Esophagus muscularis mucosa (tissue), 4 donors: ENCODE measurements around the gene ZDHHC19. TPM values are rescaled to one million over a fixed set of nuclear protein-coding genes. Genes with fewer than 3 reads are reported as not detected.
"Not testable (repeated sequence)": the region's sequence is repeated elsewhere in the genome, so short reads cannot be mapped to it uniquely, and the experiment has no call there.

ENCODE experiments used
- DNase-seq: peaks from one replicate; pipeline ENCODE4 v3.0.0-alpha.2; 2017; ENCODE audit errors: extremely low spot score
- H3K27ac ChIP-seq, 4 donors: fragments of 200-600 bp; sonication (generic); replicated peaks in 1 of 4; 1 replicate in 3 of 4; 2 replicates in 1 of 4; pipeline ENCODE4 v1.5.1; 2016 to 2019; ENCODE audit warnings: mild to moderate bottlenecking in 1 of 4
- H3K27me3 ChIP-seq, 4 donors: fragments of 200-600 bp; sonication (generic); one replicate each; pipeline versions ENCODE4 v1.5.1 to v1.6.0; 2016 to 2019
- H3K36me3 ChIP-seq, 4 donors: fragments of 200-600 bp; sonication (generic); one replicate each; pipeline ENCODE4 v1.5.1; 2016 to 2019
- H3K4me1 ChIP-seq, 4 donors: fragments of 200-600 bp; sonication (generic); one replicate each; pipeline ENCODE4 v1.5.1; 2016 to 2019
- H3K4me3 ChIP-seq, 4 donors: fragments of 200-600 bp; sonication (generic); 1 replicate in 2 of 4; 2 replicates in 2 of 4; pipeline ENCODE4 v1.5.1; 2016 to 2019; ENCODE audit warnings: mild to moderate bottlenecking in 4 of 4, moderate library complexity in 1 of 4
- H3K9me3 ChIP-seq, 4 donors: fragments of 200-600 bp; sonication (generic); 1 replicate in 3 of 4; 2 replicates in 1 of 4; pipeline ENCODE4 v1.5.1; 2016 to 2019
- EP300 ChIP-seq: sonication (generic); formaldehyde crosslinking; IDR thresholded peaks from one replicate; pipeline ENCODE4 v1.6.1; 2017; ENCODE audit warnings: antibody characterized with exemption
- POLR2A ChIP-seq: fragments of 450-650 bp; IDR thresholded peaks from one replicate; pipeline ENCODE4 v1.6.1; 2017; ENCODE audit warnings: antibody characterized with exemption, moderate library complexity, mild to moderate bottlenecking, low read depth
- POLR2AphosphoS5 ChIP-seq, 2 donors: sonication (generic); formaldehyde crosslinking; IDR thresholded peaks; one replicate each; pipeline ENCODE4 v1.6.1; 2017; ENCODE audit warnings: antibody characterized with exemption in 2 of 2
- WGBS: methylation state at CpG from one replicate; pipeline ENCODE4 v1.1.5; 2018; 5-methylcytosine and 5-hydroxymethylcytosine counted together
- intact Hi-C: fragments of 100-400 bp; cut with DNase I; formaldehyde crosslinking; loops from one replicate; pipeline ENCODE4 v1.15.1; 2023
- total RNA-seq, 4 donors: library from RNA; depleted of rRNA; stranded (reverse); fragments of >200 nt; gene quantifications; one replicate each; pipeline versions ENCODE4 v1.1.0 to v1.2.1, GENCODE V29; 2016
- TF ChIP-seq, protein P1 (sequence below), 3 experiments: fragments of 200-600 bp in 2 of 3; fragments of 450-650 bp in 1 of 3; sonication (generic) in 2 of 3; IDR thresholded peaks; one replicate each; pipeline ENCODE4 v1.5.1; 2017 to 2019; ENCODE audit warnings: antibody characterized with exemption in 3 of 3, mild to moderate bottlenecking in 2 of 3, moderate library complexity in 1 of 3

ZDHHC19 gene
- total RNA-seq, 4 donors from 2014 or later: not detected

DNA sequence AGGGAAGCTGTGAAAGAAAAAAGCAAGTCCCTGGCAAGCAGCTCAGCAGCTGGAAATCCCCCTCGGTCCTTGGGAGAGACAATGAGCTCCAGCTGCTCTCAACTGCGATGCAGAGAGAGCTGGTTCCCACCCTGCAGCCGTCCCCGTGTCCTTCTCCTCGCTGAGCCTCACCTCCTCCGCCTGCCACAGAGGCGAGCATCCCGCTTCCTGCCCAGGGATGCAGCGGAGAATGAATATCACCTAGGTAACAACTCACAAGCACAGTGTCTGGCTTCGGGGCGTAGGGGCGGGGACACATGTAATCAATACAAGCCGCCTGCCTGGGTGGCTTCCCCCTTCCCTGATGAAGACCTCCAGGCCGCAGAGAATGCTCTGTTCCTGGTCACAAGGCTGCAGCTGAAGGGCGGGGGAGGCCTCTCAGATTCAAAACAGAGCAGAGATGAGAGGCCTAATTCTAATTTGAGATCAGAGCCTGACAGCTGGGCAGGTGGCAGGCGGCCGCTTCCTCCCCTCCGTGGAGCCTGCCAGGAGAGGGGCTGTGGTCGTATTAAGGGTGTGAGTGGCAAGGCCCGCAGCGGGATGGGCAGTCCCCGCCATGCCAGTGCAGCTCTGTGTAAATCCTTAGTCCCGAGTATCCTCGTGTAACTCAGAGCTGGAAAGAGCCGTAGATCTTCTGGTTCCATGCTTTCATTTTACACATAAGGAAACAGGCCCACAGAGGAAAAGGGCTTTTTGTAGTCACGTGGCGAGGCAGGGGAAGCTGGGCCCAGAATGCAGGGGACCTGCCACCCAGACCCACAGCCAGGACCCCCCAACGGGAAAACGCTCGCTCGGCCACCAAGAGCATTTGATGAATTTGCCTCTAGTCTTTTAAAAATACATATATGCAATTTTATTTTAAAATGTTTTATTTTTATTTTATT is 24.3 kb downstream of the ZDHHC19 start:
- no peaks in the 10 kb centered on the region for H3K9me3 ChIP-seq
- 49% methylated on average over 21 of the region's 31 CpGs for WGBS
- no peak for DNase-seq
- no peaks in the 10 kb centered on the region for H3K36me3 ChIP-seq
- H3K27me3 ChIP-seq: no peaks in the 10 kb centered on the region
- no peak overlapping the region for H3K27ac ChIP-seq
- peaks cover 0 to 9% (median 7%) of the 10 kb centered on the region in 4 donors for H3K4me1 ChIP-seq
- peak overlapping the region in 1 of 4 donors; percentile 27 for H3K4me3 ChIP-seq
- intact Hi-C loops: no loop called here
- no peak for TF ChIP-seq POLR2A
- TF ChIP-seq, protein P1, sequence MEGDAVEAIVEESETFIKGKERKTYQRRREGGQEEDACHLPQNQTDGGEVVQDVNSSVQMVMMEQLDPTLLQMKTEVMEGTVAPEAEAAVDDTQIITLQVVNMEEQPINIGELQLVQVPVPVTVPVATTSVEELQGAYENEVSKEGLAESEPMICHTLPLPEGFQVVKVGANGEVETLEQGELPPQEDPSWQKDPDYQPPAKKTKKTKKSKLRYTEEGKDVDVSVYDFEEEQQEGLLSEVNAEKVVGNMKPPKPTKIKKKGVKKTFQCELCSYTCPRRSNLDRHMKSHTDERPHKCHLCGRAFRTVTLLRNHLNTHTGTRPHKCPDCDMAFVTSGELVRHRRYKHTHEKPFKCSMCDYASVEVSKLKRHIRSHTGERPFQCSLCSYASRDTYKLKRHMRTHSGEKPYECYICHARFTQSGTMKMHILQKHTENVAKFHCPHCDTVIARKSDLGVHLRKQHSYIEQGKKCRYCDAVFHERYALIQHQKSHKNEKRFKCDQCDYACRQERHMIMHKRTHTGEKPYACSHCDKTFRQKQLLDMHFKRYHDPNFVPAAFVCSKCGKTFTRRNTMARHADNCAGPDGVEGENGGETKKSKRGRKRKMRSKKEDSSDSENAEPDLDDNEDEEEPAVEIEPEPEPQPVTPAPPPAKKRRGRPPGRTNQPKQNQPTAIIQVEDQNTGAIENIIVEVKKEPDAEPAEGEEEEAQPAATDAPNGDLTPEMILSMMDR (IDR thresholded peaks at IDR 0.05): no peak
- no peak for TF ChIP-seq POLR2AphosphoS5 (IDR thresholded peaks at IDR 0.05)
- no peak for TF ChIP-seq EP300

- DNase-seq: no peak
- intact Hi-C loops: no loop called here
Measured at GRCh38 chr3:196184881-196185280, 26.3 kb downstream of the ZDHHC19 start.

DNA sequence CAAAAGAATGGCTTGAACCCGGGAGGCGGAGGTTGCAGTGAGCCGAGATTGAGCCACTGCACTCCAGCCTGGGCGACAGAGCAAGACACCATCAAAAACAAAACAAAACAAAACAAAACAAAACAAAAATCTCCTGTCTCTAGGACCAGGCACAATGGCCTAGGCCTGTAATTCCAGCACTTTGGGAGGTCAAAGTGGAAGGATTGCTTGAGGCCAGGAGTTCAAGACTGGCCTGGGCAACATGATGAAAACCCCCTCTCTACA is 27.1 kb downstream of the ZDHHC19 start:
- H3K27me3 ChIP-seq, H3K27ac ChIP-seq, H3K4me1 ChIP-seq, H3K9me3 ChIP-seq, DNase-seq, intact Hi-C loops, H3K36me3 ChIP-seq, H3K4me3 ChIP-seq: not testable (repeated sequence)
- 89% methylated on average over 4 of the region's 4 CpGs for WGBS

More at GRCh38 chr3:196184881-196185280, 26.3 kb downstream of the ZDHHC19 start:
- WGBS: 98% methylated on average over 14 of the region's 15 CpGs
- Histone ChIP-seq H3K27me3 (peaks cover 0 to 4% (median 0%) of the 10 kb centered on the region in 4 donors), H3K27ac (no peak overlapping the region), H3K36me3 (no peaks in the 10 kb centered on the region), H3K9me3 (no peaks in the 10 kb centered on the region), H3K4me1 (peaks cover 0 to 9% (median 7%) of the 10 kb centered on the region in 4 donors), H3K4me3 (no peak overlapping the region)
- TF ChIP-seq POLR2AphosphoS5 (IDR thresholded peaks at IDR 0.05): no peak
- no peak for TF ChIP-seq EP300
- no peak for TF ChIP-seq POLR2A
- TF ChIP-seq, protein P1 (IDR thresholded peaks at IDR 0.05): no peak

DNA sequence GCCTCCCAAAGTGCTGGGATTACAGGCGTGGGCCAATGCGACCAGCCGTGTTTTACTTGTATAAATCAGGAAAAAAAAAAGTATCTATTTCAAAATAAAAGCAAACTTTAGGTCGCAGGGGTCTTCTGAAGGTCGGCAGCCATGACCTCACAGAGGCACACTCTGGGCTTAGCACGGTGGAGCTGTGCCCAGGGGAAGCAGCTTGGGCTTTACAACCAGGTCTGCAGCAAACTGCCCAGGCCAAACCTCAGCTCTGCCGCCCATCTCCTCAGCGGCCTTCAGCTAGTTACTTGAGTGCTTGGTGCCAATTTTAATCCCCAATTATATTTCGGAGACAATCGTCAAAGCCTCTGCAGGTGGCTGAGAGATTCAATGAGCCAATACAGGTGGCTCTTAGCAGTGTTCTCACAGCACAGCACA is 30.1 kb downstream of the ZDHHC19 start:
- DNase-seq: no peak
- no peak overlapping the region for H3K4me3 ChIP-seq
- H3K9me3 ChIP-seq: no peaks in the 10 kb centered on the region
- TF ChIP-seq, protein P1 (IDR thresholded peaks at IDR 0.05): no peak
- no peak for TF ChIP-seq POLR2A
- no peak for TF ChIP-seq EP300
- no peak for TF ChIP-seq POLR2AphosphoS5 (IDR thresholded peaks at IDR 0.05)
- 71% methylated on average over 10 of the region's 10 CpGs for WGBS
- H3K4me1 ChIP-seq: no peaks in the 10 kb centered on the region
- intact Hi-C loops: no loop called here
- H3K36me3 ChIP-seq: no peaks in the 10 kb centered on the region
- peaks cover 0 to 4% (median 0%) of the 10 kb centered on the region in 4 donors for H3K27me3 ChIP-seq
- H3K27ac ChIP-seq: no peak overlapping the region

DNA sequence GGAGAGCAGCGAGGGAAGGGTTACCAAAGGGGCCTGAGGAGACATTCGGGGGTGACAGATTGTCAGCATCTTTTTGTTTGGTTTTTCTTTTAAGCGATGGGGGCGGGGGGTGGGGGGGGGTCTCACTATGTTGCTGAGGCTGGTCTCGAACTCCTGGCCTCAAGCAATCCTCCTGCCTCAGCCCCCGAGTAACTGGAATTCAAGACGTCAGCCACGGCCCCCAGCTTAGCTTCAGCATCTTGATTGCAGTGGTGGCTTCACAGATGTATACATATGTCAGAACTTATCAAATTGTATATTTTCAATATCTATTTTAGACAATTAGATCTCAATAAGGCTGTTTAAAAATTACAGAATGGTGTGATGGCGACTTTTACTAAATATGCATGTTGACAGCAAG is 30.9 kb downstream of the ZDHHC19 start:
- intact Hi-C loops: no loop called here

More for the DNA sequence above, 30.9 kb downstream of the ZDHHC19 start:
- H3K4me3 ChIP-seq: no peak overlapping the region
- H3K27me3 ChIP-seq: peaks cover 0 to 4% (median 0%) of the 10 kb centered on the region in 4 donors
- TF ChIP-seq, protein P1 (IDR thresholded peaks at IDR 0.05): no peak
- TF ChIP-seq EP300 (no peak), POLR2A (no peak), POLR2AphosphoS5 (IDR thresholded peaks at IDR 0.05) (no peak)
- WGBS: 67% methylated on average over 8 of the region's 9 CpGs
- no peaks in the 10 kb centered on the region for H3K4me1 ChIP-seq
- H3K27ac ChIP-seq: no peak overlapping the region
- H3K36me3 ChIP-seq: no peaks in the 10 kb centered on the region
- DNase-seq: no peak
- no peaks in the 10 kb centered on the region for H3K9me3 ChIP-seq
